Measurements from ENCODE around the gene WDR45. TPM values are rescaled to one million over a fixed set of nuclear protein-coding genes. Genes with fewer than 3 reads are reported as not detected.

The WDR45 gene
- total and polyA plus RNA-seq, 2 of the 13 experiments (the other 11 are each of a cell fraction or from before 2014, with no cell fraction given), result 16.4 to 65.5 TPM

GRCh38 chrX:49073601-49074575, 5.8 kb downstream of the WDR45 start, which contains the start of gene PRAF2 (continued):
- no peak for TF ChIP-seq BCL3 (CRISPR knock-in tag; IDR thresholded peaks at IDR 0.05)
- TF ChIP-seq ATM (IDR thresholded peaks at IDR 0.05; ENCODE audit: borderline replicate concordance), result no peak
- no peak for TF ChIP-seq ZNF143 (CRISPR knock-in tag; IDR thresholded peaks at IDR 0.05)
- TF ChIP-seq RBFOX2 (IDR thresholded peaks at IDR 0.05; ENCODE audit: low read depth, low read length), result peak; percentile 60
- no peak for TF ChIP-seq AHR (CRISPR knock-in tag; IDR thresholded peaks at IDR 0.05)
- TF ChIP-seq MLX (CRISPR knock-in tag; IDR thresholded peaks at IDR 0.05), result no peak
- TF ChIP-seq TEF (CRISPR knock-in tag; IDR thresholded peaks at IDR 0.05), result no peak

GRCh38 chrX:49072712-49073095, 7.0 kb downstream of the WDR45 start:
- DNase-seq (ENCODE audit: low spot score) (no peak), FAIRE-seq (no peak), ATAC-seq (no peak)
- TF ChIP-seq ZNF781 (CRISPR knock-in tag; IDR thresholded peaks at IDR 0.05; ENCODE audit: borderline replicate concordance, not compliant biosample characterization), result no peak
- no peak for TF ChIP-seq HIC2 (CRISPR knock-in tag; IDR thresholded peaks at IDR 0.05; ENCODE audit: low read depth)
- peak; percentile 25 for TF ChIP-seq AGO2 (optimal IDR thresholded peaks at IDR 0.05; ENCODE audit: low read depth, low read length)
- TF ChIP-seq ZNF746 (CRISPR knock-in tag; IDR thresholded peaks at IDR 0.05), result no peak
- TF ChIP-seq RAD21 (CRISPR knock-in tag; IDR thresholded peaks at IDR 0.05), result no peak
- TF ChIP-seq NCOA1 (CRISPR knock-in tag; IDR thresholded peaks at IDR 0.05), result no peak
- no peak for TF ChIP-seq THAP11 (CRISPR knock-in tag; IDR thresholded peaks at IDR 0.05)
- TF ChIP-seq CREBL2 (CRISPR knock-in tag; IDR thresholded peaks at IDR 0.05; ENCODE audit: borderline replicate concordance), result no peak
- POLR2A ChIA-PET, result no interaction called here
- BruUV-seq (replicated peaks), result no TSS peak
- Histone ChIP-seq H4K20me1 (ENCODE audit: insufficient read depth, low read length) (no peaks in the 10 kb centered on the region), H3K79me2 (ENCODE audit: insufficient read depth, low read length) (no peaks in the 10 kb centered on the region), H3K27me3 (ENCODE audit: control insufficient read depth in 1 of 2, insufficient read depth in 2 of 2, low read length in 2 of 2) (no peaks in the 10 kb centered on the region), H3K9me3 (ENCODE audit: low read length) (no peaks in the 10 kb centered on the region), H3K4me2 (ENCODE audit: low read depth, low read length) (no peak overlapping the region), H3K4me1 (ENCODE audit: insufficient read depth, low read length) (no peaks in the 10 kb centered on the region), H3K36me3 (replicated peaks in 1 of 2; ENCODE audit: control insufficient read depth in 1 of 2, insufficient read depth in 2 of 2, low read length in 2 of 2) (peaks cover 0 to 5% of the 10 kb centered on the region in 2 experiments; a peak in 2 of 5 replicates), H3K4me3 (replicated peaks in 1 of 3; ENCODE audit: insufficient read depth in 1 of 3, low read depth in 2 of 3, low read length in 3 of 3) (no peak overlapping the region), H3K9ac (ENCODE audit: insufficient read depth, low read depth, low read length) (no peak overlapping the region), H3K27ac (ENCODE audit: extremely low read length, insufficient read depth, low read length) (no peak overlapping the region), H2AFZ (ENCODE audit: low read length) (no peak overlapping the region)
- intact Hi-C loops (cut with micrococcal nuclease; ENCODE audit: unreplicated experiment), result no loop called here
- in situ Hi-C loops (cut with HindIII; ENCODE audit: extremely low pct_ligation_motif_present, low pct_unique_long_range_greater_than_20kb), result no loop called here
- CTCF ChIA-PET (ENCODE audit: low intra/inter-chr PET ratio, low total read pairs), result no interaction called here
- WGBS (ENCODE audit: low lambda C conversion rate), result 90% methylated on average over 8 of the region's 10 CpGs
